ENCODE results near the gene SFT2D2.
"Not testable (repeated sequence)": the region's sequence is repeated elsewhere in the genome, so short reads cannot be mapped to it uniquely, and the experiment has no call there.

SFT2D2 gene

GRCh38 chr1:168225476-168226190, at the start of gene SFT2D2:
Gene SFT2D2 (plus strand): TSS chr1:168226004. CDS start chr1:168226080, 76 bp downstream.
- DNase-seq (ENCODE audit: low spot score) = peak; percentile 84

GRCh38 chr1:168178227-168178637, 47.6 kb upstream of the SFT2D2 start:
- DNase-seq (ENCODE audit: low spot score) = no peak

DNA sequence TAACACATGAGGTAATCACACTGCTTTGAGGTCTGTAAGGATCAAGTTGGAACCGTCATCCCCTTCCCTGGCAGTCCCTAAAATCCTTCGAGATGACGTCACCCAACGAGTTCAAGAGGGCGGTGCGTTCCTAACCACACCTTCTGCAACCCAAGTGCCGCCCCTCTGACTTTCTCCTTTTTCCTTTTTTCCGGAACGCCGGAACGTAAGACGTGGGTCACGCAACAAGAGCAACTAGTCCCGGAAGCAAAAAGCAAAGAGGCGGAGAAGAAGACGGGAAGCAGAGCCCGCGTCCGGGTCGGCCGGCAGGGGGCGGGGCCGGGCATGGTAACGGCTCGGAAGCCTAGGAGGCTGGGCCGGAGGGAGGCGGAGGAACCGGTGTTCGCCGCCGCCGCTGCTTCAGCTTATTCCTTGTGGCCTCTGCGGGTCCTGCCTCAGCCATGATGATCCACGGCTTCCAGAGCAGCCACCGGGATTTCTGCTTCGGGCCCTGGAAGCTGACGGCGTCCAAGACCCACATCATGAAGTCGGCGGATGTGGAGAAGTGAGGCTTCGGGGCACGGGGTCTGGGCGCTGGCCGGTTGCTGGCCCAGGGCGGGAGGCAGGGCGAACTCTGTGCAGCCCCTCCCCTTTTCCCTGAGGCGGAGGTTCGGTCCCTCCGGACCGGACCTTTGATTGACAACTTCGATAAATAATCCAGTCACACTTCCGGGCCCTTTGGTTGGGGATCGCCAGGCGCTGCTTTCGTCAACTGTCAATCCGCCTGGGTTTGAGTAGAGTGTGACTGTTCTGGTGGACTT, 47.0 kb upstream of the SFT2D2 start, which contains the start of gene TIPRL:
Gene TIPRL (plus strand): TSS at position 325 of the 800 bp plus-strand sequence. CDS start 116 bp downstream, at position 441.
- peak; percentile 99 for DNase-seq (ENCODE audit: low spot score)

DNA sequence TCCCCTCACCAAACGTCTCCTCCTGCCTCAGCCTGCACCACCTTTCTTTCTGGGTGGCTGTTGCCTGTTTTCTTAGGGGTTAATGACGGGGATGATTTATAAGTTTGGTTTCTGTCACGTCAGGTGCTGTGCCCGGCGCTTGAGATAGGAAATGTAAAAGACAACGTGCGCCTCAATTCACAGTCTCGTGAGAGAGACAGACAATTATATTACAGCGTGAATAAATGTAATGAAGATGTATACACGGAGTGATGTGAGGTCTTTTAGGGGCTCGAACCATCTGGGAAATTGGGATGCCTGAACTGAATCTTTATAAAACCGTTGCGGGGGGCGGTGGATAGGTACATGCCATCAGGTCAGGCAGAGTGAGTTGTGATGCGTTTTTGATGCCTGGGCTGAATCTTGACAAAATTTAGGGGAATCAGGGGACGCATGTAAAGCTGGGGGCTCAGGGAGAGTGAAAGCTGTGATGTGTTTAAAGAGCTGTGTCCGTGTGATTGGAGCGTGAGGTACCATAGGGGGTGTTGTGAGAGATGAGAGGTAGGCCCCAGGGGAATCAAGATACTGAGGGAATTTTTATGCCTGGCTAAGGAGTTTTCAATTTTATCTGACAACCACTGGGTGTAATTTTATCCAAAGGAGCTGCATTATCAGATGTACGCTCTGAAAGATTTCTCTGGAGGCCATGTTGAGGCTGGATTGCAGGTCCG, 46.2 kb upstream of the SFT2D2 start:
- peak; percentile 38 for DNase-seq (ENCODE audit: low spot score)

DNA sequence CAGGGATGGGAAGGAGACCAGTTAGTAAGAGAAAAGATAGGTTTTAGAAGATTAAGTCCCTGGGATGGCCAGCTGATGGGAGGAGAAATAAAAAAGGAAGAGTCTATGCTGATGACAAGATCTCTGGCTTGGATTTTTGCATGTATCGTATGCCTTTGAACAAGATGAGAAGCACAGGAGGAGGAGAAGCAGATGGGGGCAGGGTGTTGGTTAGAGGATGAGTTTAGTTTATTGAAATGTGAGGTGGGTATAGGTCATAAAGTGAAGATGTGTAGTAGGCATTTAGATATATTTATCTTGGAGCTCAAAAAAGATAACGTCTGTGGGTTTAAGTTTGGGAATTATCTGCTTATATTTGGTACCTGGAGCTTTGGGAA, 45.7 kb upstream of the SFT2D2 start:
- DNase-seq (ENCODE audit: low spot score) = peak; percentile 22

DNA sequence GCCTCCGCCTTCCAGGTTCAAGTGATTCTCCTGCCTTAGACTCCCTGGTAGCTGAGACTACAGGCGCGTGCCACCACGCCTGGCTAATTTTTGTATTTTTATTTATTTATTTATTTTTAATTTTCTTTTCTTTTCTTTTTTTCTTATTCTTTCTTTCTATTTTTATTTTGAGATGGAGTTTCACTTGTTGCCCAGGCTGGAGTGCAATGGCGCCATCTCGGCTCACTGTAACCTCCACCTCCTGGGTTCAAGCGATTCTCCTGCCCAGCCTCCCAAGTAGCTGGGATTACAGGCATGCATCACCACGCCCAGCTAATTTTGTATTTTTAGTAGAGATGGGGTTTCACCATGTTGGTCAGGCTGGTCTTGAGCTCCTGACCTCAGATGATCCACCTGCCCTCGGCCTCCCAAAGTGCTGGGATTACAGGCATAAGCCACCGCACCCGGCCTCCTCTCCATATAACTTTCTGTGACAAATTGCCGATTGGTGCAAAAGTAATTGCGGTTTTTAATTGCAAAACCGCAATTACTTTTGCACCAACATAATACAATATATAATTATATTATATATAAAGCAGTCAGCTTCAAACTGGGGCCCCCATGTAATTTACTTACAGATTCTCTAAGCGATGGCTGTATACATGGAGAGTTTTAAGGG, 44.6 kb upstream of the SFT2D2 start:
- DNase-seq (ENCODE audit: low spot score) = not testable (repeated sequence)

DNA sequence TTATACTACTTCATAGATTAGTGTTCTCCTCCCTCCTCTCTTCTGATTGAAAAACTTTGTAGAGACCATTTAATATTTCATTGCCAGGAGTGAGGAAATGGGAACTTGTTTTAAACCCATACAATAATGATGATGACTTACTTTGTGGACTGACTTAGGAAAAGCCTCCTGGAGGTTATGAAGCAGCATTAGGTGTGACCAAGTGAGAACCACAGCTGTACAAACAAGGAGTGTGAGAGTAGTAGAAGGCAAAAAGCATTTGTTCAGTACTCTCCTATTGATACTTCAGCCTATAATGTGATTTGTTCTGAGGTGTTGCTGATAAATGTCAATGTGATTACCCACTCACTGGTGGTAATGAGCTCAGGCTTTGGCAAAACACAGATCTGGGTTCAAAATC, 38.6 kb upstream of the SFT2D2 start:
- no peak for DNase-seq (ENCODE audit: low spot score)

DNA sequence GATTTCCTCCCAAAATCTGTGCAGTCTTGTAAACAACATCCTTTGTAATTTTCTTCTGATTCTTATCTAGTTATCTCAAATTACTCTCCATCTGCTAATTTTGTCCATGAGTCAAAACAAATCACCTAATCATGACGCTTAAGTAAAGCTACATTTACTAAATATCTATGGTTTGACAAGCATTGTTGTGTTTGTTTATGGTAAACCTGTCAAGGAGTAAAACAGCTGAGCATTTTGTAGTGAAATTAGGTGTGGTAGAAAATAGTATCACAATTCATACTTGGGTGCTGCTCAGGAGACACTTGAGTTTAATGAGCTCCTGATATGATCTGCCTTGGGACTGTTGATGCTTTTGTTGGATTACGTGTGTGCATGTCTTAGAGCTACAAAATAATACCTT, 35.4 kb upstream of the SFT2D2 start:
- no peak for DNase-seq (ENCODE audit: low spot score)

DNA sequence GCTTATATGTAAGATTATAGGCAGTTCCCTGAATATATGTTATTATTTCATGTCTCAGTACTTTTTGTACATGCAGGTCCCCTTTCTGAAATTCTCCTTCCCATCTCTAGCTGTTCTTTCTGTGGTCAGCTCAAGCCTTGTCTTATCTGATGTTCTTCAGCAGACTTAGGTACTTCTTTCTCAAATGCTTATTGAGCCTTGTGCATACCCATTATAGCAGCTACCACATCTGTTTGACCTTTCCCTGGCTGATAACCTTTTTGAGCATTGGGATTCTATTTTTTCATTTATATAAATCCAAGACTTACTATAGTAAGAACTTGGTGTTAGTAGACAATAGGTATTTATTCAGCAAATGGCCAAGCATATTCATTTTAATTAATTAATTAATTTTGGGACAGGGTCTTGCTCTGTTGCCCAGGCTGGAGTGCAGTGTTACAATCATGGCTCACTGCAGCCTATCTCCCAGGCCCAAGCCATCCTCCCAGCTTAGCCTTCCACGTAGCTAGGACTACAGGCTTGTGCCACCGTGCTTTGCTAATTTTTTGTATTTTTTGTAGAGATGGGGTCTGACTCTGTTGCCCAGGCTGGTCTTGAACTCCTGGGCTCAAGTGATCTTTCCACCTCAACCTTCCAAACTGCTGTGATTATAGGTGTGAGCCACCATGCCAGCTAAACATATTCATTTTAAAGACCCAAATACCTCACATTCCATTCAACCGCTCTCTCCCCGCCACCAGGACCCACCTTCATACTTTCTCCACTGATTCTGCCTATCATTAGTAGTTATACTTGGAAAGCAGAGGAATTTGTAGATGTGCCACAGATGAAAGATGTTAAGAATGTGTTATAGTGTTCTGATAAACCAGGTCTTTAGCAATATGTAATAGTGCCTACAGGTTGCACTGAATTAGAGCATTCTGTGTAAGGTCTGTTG, 30.3 kb upstream of the SFT2D2 start:
- DNase-seq (ENCODE audit: low spot score) = no peak

DNA sequence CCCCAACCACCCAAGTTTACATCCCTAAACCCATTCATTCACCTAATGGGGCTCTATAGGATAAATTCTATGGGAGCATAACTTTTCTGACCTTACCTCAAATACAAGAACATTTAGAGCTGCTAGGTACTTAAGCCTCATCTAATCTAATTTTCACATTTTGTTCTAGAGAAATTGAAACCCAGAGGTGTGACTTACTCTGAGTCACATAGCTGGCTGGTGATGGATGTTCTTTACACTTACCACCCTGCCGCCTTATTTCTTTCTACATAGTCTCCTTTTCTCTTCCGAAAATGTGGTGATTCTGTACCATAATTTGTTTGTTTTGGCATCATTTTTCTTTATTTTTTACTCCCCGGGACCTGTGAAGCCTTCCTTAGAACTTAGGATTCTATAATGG, 26.7 kb upstream of the SFT2D2 start:
- DNase-seq (ENCODE audit: low spot score) = no peak

GRCh38 chr1:168202941-168203654, 22.7 kb upstream of the SFT2D2 start:
- DNase-seq (ENCODE audit: low spot score) = no peak

DNA sequence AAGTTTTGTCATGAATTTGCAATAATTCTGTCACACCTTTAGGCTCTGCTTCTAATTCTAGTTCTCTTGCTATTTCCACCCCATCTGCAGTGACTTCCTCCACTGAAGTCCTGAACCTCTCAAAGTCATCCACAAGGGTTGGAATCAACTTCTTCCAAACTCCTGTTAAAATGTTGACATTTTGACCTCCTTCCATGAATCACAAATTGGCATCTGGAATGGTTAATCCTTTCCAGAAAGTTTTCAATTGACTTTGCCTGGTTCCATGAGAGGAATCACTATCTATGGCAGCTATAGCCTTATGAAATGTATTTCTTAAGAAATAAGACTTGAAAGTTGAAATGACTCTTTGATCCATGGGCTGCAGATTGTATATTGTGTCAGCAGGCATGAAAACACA, 19.7 kb upstream of the SFT2D2 start:
- no peak for DNase-seq (ENCODE audit: low spot score)

GRCh38 chr1:168207673-168208072, 18.1 kb upstream of the SFT2D2 start:
- not testable (repeated sequence) for DNase-seq (ENCODE audit: low spot score)

GRCh38 chr1:168210312-168210711, 15.5 kb upstream of the SFT2D2 start:
- DNase-seq (ENCODE audit: low spot score) = no peak

DNA sequence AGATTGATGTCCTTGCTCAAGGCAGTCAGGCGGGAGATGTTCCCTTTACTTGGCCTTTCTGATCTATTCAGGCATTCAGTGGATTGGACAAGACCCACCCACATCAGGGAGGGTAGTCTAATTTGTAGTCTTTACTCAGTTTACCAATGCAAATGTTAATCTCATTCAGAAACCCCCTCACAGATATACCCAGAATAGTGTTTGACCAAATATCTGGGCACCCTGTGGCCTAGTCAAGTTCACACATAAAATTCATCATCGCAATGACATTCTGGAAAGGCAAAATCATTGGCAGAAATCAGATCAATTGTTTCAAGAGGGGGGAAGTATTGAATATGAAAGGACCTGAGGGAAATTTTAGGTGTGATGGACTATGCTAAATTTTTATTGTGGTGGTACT, 12.5 kb upstream of the SFT2D2 start:
- no peak for DNase-seq (ENCODE audit: low spot score)

DNA sequence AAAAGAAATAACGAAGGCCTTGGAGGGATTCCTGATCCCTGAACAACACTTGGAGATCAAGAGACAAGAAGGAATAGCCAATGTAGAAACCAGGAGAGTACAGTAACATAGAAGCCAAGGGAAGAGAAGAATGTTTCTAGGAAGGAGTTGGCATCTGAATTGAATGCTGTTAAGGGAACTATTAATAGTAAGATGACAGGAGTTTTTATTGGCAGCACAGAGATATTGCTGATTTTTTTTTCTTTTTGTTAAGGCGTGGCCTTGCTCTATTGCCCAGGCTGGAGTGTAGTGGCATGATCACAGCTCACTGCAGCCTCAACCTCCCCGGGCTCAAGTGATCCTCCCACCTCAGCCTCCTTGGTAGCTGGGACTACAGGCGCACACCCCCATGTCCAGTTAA, 9.6 kb upstream of the SFT2D2 start:
- DNase-seq (ENCODE audit: low spot score) = no peak

DNA sequence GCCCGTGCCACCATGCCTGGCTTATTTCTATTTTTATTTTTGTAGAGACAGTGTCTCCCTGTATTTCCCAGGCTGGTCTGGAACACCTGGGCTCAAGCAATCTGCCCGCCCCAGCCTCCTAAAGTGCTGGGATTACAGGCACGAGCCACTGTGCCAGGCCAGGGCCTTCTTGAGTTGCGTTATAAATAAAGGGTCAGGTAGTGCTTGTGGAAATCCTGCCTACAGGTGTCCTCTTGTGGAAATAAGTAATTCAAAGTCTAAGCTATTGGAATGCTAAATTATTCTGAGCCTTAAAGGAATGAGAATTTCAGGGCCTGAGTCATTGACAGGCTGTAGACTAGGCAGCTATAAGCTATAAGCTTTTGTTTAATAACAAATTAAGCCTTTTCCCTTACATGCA, 8.1 kb upstream of the SFT2D2 start:
- DNase-seq (ENCODE audit: low spot score) = no peak

GRCh38 chr1:168218658-168219057, 7.1 kb upstream of the SFT2D2 start:
- no peak for DNase-seq (ENCODE audit: low spot score)

GRCh38 chr1:168220470-168220871, 5.3 kb upstream of the SFT2D2 start:
- no peak for DNase-seq (ENCODE audit: low spot score)

- DNase-seq (ENCODE audit: low spot score) = no peak
Measured at GRCh38 chr1:168221275-168221674, 4.5 kb upstream of the SFT2D2 start.
